Measurements from ENCODE around the gene PINK1.

The PINK1 gene

DNA sequence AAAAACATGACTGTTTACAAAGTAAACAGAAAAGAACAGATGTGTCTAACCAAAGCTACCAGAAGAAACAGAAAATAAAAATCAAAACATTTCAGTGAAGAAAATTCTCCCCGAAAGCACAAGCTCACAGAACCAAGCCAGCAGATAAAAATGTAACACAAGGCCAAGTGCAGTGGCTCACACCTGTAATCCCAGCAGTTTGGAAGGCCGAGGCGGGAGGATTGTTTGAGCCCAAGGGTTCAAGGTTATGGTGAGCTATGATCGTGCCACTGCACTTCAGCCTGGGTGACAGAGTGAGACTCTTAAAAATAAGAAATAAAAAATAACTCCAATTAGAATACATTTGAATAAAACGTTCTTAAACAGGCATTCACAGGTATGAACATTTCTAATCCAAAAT is 47.0 kb downstream of the PINK1 start:
- no peak overlapping the region for H3K4me3 ChIP-seq (ENCODE audit: low read length)
- DNase-seq (ENCODE audit: low read depth) = no peak
- TF ChIP-seq, protein P1, sequence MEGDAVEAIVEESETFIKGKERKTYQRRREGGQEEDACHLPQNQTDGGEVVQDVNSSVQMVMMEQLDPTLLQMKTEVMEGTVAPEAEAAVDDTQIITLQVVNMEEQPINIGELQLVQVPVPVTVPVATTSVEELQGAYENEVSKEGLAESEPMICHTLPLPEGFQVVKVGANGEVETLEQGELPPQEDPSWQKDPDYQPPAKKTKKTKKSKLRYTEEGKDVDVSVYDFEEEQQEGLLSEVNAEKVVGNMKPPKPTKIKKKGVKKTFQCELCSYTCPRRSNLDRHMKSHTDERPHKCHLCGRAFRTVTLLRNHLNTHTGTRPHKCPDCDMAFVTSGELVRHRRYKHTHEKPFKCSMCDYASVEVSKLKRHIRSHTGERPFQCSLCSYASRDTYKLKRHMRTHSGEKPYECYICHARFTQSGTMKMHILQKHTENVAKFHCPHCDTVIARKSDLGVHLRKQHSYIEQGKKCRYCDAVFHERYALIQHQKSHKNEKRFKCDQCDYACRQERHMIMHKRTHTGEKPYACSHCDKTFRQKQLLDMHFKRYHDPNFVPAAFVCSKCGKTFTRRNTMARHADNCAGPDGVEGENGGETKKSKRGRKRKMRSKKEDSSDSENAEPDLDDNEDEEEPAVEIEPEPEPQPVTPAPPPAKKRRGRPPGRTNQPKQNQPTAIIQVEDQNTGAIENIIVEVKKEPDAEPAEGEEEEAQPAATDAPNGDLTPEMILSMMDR (conservative IDR thresholded peaks at IDR 0.05; ENCODE audit: low read depth, low read length) = no peak

DNA sequence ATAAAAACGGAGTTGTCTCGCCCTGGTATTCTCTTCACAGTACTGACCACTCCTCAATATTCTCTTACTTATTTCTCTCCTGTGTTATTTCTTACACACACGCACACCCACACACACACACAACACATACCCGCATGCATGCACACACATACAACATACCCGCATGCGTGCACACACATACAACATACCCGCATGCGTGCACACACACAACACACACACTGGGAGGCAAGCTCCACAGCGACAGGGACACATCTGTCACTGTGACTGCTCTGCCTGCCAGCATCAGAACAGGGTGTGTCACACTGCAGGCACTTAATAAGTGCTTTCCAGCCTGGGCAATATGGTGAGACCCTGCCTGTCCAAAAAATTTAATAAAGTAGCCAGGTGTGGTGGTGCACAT is 48.7 kb downstream of the PINK1 start:
- no peak for DNase-seq (ENCODE audit: low read depth)
- TF ChIP-seq, protein P1 (conservative IDR thresholded peaks at IDR 0.05; ENCODE audit: low read depth, low read length) = no peak
- H3K4me3 ChIP-seq (ENCODE audit: low read length) = no peak overlapping the region

DNA sequence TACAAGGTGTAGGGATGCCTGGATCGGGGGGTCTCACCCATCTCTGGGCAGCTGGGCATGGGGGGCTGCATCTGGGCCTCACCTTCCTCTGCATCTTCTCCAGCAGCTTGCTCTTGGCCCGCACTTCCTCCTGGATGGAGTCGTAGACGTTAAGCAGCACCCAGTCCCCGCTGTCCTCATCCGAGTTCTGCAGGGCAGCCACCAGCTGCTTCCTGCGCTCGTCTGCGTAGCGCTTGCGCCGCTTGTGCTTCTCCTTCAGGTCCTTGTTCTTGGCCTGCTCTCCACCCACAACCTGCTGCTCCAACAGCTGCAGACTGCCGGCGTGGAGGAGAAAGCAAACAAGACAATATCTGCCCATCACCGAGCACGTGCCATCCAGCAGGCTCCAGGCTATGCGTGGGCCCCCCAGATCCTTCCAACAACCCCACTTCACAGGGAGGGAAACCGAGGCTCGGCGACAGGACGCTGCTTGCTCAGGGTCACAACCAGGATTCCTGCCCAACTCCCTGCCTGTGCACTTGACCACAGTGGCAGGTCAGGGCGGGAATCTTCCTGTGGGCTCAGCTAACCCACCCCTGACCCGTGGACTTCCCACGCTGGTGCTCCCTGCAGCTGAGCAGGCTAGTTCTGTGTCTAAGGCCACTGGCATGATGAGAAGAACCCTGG is 49.4 kb downstream of the PINK1 start:
- TF ChIP-seq, protein P1 (conservative IDR thresholded peaks at IDR 0.05; ENCODE audit: low read depth, low read length) = no peak
- DNase-seq (ENCODE audit: low read depth) = no peak
- H3K4me3 ChIP-seq (ENCODE audit: low read length) = no peak overlapping the region

DNA sequence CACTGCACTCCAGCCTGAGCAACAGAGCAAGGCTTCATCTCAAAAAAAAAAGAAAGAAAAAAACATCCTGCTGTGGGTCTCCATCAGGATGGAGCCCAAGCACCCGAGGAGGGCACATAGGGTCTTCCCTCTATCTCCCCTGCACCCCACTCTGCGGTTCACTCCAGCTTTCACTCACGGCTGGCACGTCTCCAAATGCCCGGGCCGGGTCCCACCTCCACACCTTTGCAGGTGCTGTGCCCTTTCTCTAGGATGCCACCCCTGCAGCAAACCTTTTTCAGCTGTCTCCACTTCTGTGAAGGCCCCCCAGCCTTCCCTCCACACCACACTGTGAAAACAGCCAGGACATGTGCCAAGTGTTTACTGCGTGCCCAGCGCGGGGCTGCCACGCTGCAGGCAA is 50.4 kb downstream of the PINK1 start:
- H3K4me3 ChIP-seq (ENCODE audit: low read length) = no peak overlapping the region
- DNase-seq (ENCODE audit: low read depth) = no peak
- TF ChIP-seq, protein P1 (conservative IDR thresholded peaks at IDR 0.05; ENCODE audit: low read depth, low read length) = no peak

DNA sequence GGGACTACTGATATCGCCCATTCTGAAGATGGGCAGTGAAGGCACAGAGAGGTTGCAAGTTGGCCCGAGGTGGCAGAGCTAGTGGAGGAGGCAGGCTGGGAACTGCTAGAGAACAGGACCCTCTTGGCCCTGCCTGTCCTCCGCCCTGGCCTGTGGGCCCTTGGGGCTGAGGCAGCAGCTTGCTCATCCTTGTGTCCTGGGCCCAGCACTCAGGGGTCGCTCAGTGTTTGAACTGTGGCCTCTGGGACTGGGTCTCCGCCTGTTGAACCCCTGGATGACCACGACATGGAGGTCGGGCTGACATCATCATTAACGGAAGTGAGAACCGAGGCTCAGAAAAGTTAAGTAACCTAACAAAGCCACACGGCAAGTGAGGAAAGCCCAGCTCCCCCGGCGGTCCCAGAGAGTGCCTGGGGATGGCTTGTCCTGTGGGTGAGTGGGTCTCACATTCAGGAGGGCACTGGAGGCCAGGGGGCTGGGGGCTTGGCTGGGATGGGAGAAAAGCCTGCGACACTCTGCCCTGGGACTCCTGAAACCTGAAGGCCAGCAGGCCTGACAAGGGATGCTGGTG is 50.9 kb downstream of the PINK1 start:
- no peak overlapping the region for H3K4me3 ChIP-seq (ENCODE audit: low read length)
- TF ChIP-seq, protein P1 (conservative IDR thresholded peaks at IDR 0.05; ENCODE audit: low read depth, low read length) = no peak
- no peak for DNase-seq (ENCODE audit: low read depth)

DNA sequence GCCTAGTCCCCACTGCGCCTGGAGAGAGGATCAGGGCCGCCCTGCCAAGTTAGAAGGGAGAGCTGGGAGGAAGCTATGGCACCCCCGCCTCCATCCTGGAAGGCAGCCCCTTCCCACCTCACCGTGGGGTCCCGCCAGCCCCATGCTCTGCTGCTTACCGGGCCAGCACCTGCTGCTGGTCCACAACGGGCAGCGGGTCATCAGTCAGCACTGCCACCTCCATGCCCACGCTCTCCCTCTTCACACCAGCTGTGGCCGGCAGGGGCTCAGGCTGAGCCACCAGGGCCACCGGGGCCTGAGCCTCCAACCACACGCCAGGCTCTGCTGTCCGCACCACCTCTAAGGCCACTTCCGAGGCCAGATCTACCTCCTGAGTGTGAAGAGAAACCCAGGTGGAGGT is 51.4 kb downstream of the PINK1 start:
- no peak overlapping the region for H3K4me3 ChIP-seq (ENCODE audit: low read length)
- TF ChIP-seq, protein P1 (conservative IDR thresholded peaks at IDR 0.05; ENCODE audit: low read depth, low read length) = no peak
- DNase-seq (ENCODE audit: low read depth) = no peak

DNA sequence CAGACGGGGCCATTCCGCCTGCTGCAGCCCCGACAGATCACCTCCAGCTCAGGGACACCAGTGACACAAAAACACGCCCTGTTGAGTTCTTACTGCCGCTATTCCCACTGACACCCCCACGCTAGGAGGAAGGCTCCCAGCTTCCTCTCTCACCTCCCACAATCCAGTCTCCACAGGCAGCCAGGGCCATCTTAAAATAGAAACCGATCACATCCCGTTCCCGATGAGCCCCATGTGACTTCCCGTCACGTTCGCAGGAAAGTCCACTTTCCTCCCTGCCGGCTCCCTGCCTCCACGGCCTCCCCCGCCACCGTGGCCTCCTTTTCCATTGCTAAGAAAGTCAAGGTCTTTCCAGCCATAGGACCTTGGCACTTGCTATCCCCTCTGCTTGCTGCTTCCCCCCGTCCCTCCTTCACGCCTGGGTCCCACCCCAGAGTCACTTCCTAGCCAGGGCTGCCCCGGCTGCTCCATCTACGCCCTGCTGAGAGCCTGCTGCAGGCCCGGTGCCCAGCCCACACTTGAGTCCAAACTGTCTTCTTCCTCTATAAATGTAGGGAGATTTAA is 51.9 kb downstream of the PINK1 start:
- TF ChIP-seq, protein P1 (conservative IDR thresholded peaks at IDR 0.05; ENCODE audit: low read depth, low read length) = no peak
- DNase-seq (ENCODE audit: low read depth) = no peak
- H3K4me3 ChIP-seq (ENCODE audit: low read length) = no peak overlapping the region
